ENCODE results near the gene SPEF2.
A peak's percentile ranks its signal among the peaks of the same experiment; 100 is the strongest.

Gene SPEF2

DNA sequence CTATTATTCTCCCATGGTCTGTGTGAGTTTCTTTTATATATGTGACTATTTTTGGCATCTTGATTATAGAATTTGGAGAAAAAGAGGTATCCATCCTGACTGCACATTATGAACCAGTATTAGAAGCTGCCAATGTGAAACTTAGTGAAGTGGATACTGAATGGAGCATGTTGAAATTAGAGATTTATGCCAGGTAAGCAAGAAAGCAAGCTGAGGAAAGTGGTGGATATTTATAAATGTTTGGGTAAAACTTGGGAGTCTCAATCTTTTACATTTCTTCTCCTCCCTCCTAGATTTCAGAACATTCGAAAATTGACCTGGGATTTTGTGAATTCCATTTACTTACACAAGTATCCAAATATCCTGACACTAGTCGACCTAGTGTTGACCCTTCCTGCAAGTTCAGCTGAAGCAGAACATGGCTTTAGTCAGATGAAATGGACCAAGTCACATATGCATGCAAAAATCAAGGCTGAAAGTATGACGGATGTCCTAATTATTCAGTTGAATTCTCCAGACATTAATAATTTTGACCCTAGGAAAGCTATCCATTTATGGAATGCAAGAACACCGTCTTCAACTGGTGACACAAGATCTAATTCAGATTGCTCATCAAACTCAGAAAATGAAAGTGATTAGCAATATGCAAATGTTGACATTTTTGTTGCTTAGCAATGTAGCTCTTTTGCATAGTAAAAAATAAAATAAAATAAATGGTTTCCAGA, 172.2 kb downstream of the SPEF2 start:
- DNase-seq = no peak

DNA sequence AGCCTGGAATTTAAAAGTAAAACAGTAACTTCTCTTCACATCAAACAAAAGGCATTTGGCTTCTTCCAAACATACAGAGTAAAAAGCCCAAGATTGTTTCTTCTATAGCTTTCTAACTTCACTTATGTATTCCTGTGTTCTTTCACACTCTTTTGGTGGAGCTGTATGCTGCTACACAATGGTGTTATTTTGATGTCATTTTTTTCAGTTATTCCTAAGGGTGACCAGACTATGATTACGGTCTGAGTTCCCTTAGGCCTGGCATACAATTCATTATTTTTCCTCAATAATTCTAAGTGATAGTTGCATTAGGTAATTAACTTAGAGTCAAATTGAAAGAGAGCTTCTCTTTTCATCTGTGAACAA, 172.8 kb downstream of the SPEF2 start:
- no peak for DNase-seq

DNA sequence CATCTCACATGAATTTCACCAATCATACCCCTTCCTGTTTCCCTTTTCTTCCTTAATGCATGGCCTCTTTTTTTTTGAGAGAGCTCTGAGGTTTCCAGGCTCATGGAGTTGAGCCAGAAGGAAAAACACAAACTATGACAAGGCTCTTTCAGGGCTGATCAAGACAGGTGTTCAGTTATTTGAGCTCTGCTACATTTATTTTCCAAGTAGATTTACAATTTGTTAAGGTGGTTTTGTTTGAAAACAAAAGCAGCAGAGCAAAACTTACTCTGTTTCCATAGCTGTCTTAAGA, 176.6 kb downstream of the SPEF2 start:
- DNase-seq = no peak

DNA sequence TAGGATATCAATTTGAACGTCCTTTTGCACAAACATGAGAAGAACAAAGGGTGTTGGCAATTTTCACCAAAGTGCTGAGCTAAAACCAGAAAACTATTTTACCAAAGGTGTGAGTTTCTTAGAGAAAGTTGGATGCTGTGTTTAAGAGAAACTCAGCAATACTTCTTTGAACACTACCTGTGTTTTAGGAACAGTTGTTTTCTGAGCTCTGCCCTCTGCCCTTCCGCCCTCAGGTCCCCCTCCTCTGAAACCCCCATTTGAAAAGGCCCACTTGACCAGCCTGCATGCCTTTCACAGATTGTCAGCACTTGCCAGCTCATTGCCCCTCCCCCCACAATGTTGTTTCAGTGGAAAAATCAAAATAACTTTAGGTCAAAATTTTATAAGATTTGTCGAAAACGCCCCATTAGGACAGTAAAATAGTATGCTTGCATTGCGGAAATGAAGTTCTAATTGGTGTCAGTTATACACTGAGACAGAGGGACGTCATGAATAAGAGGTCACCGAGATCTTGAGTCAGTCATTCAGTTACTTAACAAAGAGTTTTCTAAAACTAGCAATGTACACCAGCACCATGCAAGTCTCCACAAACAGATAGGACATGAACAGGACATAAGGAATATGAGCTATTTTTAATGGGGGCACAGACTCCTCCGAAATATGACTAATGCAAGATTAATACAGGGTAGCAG, 177.2 kb downstream of the SPEF2 start:
- DNase-seq = no peak

DNA sequence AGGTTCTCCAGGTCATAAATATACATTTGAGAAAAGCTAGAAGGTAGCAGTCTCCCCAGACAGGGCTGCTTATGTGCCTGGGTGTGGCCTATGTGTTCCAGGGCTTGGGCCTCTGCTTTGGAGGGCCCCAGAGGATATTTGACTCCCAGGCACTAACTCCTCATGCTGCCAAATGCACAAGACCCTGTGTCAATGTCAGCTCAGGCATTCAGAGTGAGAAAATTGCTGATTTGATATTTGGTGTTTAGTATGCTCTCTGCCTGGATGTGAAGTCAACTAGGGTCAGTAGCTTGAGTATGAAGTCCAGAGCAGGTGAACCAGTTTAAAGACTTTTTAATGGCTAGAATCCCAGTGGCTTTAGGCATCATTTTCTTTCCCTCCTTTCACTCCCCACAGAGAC, 181.5 kb downstream of the SPEF2 start:
- no peak for DNase-seq

DNA sequence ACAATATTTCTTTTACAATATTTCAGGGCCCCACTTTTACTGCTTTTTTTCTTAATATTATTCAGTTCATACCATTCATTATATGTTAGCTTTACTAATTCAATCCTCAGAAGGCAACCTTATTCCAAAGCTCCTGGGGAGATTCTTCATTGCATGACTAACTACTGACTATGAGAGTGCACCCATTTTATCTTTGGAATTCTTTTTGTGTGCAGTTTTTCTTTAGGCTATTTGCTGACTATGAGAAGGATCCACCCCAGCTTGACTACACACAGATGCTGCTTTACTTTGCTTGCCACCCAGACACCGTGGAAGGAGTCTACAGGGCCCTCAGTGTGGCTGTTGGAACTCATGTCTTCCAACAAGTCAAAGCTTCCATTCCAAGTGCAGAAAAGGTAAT, 182.1 kb downstream of the SPEF2 start:
- DNase-seq = no peak

DNA sequence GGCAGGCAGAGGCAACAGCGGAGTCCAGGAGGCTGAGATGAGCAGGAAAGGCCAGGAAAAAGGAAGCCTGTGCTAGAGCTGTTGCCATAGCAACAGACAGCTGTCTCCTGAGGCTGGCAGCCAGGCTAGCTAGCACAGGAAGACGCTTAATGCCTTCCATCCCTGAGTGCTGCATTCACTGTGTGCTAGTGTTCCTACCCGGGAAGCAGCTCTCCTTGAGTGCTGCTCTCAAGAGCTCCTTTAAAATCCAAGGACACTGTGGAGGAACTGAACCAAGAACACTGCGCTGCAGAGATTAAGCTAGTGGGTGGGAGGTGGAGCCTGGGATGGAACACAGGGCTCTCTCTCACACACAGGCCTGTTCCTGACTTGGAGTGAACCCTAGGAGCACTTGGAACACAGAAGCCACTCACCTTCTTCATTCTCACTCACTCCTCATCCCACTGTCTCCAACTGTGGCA, 185.6 kb downstream of the SPEF2 start:
- no peak for DNase-seq

DNA sequence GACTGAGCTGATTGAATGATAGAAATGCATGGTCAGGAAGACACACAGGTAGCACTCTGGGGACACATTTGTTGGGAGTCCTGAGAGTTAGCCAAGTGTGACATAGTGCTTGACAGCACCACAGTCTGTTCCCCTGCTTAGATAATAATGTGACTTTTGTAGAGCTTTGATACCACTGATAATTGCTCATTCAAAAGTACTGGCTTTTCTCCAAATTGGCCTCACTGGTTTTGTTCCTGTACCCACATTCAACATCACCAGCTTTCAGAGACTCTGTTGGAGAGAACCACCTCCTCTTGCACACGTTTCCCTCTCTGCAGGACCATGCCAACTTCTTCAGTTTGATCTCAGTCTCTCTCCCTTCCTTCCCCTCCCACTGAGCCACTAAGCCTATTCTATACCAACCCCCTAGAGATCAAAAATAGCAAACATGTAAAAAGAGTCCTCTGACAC, 186.6 kb downstream of the SPEF2 start:
- no peak for DNase-seq

DNA sequence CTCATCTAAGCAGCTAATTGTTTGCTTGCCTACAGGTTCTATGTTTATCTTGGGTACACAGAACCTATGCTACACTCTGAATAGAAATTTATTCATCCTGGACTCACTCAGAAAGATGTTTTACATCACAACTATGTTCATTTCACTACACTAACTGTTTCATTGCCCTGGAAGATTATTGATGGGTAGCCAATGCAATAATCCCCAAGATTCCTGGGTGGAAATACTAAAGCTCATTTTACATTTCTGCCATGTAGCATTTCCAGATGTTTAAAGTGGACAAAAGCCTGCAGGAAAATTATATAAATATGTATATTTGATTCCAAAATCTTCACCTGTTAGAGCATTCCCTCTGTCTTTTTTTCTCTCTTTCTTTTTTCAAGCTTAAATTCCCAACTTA, 187.2 kb downstream of the SPEF2 start:
- DNase-seq = no peak

DNA sequence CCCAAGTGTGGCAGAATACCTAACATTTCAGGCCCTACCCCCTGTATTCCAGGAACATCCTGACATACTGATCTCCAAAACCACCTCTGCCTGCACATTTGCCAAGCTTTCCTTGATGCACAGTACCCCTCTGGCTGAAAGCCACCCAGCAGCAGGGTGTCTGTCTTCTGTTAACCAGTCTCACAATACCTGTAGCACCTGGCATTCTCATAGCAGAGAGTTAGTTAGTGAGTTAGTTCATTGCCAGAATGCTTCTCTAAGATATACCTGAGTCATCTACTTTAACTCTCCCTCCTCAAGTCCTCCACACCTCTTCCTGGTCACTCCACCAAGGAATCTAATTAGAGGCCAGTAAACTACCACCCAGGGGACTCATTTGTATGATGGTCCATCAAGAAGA, 192.9 kb downstream of the SPEF2 start:
- no peak for DNase-seq

DNA sequence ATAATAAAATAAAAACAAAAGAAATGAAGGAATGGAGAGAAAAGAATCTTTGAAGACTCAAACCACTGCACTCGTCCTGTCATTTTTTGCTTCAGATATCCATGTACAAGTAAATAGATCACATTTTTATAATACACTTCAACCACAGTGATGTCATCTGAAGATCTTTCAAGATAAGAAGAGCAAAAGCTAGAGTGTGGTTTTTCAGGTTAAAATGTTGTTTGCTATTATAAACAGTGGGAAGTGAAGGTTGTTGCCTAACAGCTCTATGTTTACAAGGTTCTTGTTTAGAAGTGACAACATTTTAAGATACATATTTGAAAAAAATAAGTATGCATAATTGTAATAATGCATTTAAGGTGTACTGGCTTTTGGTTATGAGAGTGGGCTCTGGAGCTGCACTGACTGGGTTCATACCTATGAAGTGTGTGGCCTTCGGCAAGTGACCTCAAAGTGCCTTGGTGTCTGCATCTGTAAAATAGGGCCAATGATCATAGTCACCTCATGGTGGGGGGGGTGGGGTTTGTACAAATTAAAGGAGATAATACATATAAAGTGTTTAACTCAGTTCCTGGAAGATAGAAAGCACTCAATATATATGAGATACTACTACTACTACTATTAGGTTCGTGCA, 193.6 kb downstream of the SPEF2 start:
- DNase-seq = no peak

DNA sequence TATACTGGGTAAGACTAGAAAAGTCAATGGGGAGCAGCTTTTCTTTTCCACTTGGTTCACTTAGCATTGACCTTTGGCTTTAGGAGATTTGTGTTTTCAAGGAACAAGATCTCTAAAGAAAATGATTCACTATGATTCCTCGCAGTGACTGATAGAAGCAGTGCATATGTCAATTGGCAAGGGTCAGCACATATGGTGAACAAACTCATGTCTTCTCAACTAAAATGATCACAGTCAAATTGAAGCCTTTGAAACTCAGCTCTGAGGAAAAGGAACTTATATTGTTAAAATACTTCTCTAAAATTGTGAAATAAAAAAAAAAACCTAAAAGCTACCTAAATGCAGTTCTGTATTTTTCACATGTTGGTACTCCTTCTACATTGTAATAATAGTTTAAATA, 195.9 kb downstream of the SPEF2 start:
- DNase-seq = no peak

DNA sequence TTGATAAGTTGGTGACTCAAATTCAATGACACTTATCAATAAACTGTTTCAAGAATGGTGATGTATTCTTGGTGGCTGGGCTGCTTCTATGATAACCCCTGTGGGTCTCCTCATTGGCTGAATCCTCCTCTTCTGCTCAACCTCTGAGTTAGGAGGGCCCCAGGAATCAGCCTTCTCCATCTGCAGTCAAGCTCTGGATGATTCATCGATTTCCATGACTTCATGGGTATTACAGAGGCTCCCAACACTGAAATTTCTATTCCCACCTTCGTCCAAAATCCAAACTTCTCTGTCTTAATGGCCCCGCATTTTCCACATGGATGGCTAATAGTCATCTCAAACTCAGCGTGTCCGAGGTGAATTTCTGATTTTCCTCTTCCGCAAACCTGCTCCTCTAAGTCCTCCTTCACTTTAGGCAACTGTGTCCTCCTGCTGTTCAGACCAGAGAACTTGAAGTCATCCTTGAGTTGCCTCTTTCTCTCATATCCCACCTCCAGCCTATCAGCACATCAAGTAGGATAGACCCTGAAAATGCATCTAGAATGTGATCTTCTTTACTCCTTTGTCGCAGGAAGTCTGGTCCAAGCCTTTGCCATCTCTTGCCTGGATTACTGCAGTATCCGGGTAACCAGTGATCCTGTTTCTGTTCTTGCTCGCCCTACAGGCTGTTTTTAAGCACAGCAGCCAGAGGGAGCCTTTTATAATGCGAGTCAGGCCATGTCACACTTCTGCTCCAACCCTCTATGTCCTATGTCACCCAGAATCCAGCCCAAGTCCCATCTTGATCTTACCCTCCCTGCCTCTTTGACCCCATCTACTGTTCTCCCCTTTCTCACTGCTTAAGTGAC, 197.7 kb downstream of the SPEF2 start:
- DNase-seq = peak; percentile 62

DNA sequence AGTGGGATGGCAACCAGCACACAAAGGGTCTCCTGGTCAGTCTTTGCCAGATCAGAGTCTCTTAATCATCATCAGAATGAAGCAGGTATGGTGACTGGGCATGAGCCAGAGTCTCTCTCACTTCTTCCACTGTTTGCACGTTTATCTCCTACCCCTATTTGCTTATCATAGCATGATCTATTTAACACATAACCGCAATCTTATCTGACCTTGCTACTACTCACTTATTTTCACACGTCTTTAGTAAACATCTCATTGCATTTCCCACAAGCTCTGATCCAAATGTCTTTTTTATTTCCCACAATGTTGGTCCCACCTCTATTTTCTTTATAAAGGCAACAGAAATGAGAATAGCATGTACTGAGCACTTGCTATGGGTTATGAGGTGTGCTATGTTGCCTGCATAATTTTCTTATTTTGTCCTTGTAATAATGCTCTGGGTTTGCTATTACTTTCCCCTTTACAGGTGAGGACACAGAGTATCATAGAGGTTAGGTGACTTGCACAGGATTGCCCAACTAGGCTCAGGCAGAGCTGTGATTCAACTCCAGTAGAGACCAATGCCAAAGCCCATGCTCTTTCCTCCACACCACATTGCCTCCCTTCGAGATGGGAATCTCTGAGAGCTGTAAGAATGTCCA, 199.3 kb downstream of the SPEF2 start:
- no peak for DNase-seq

DNA sequence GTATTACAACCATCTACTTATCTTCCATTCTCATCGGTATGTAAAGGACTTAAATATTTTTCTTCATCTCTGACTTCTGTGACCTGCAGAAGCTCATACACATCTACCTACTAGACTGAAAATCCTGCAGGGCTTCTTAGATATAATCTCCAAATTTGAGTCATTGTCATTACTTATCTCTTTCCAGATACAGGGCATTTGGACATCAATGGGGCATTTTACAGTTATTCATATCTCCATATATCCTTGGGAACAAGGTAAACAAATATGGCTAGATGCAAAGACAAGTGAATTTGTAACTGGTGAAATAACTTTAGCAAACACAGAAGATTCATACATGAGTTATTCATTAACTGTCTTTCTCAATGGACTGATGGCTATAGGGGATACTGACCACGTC, 201.4 kb downstream of the SPEF2 start:
- no peak for DNase-seq

DNA sequence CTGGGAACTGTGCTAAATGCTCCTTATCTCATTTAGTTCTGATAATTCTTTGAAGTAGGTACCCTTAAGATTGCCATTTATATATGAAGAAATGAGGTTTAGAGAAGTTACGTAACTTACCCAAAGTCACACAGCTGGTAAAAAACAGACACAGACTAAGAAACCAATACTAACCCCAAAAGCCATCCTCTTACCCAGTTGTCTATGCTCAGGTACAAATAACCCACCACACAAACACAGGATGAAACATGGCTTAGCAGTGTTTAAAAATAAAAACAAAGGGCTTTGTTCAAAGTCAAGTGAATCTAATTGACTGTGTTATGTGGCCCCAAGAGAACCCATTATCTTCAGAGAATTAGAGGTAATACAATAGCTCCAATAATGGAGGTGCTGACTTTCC, 202.0 kb downstream of the SPEF2 start:
- no peak for DNase-seq

DNA sequence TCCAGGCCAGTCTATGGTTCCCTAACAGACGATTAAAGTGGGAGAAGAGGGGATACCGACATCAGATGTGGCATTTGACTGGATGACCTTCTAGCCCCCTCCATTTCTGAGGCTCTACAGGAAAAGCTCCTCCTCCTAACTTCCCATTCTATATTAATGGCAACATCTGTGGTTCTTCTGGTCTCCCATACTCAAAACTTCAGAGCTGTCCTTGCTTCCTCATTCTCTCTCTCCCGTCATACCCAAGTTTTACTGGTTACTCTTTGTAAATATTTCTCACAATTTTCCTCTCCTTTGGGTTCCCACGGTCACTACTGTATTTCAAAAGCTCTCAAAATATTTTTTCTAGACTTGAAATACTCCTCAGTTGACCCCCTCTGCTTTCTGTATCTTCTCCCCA, 203.1 kb downstream of the SPEF2 start:
- peak; percentile 4 for DNase-seq

DNA sequence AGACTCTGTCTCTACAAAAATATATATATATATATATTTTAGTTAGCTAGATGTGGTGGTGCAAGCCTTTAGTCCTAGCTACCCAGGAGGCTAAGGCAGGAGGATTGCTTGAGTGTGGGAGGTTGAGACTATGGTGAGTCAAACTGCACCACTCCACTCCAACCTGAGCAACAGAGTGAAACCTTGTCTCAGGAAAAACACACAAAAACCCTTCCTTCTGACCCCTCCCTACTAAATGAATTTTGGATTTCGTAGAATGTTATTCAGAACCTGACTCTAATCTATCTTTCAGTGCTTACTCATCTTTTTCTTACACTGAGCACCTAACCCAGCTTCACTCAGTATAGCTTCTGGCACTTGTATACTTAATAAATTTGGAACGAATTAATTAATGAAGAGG, 203.8 kb downstream of the SPEF2 start:
- no peak for DNase-seq

DNA sequence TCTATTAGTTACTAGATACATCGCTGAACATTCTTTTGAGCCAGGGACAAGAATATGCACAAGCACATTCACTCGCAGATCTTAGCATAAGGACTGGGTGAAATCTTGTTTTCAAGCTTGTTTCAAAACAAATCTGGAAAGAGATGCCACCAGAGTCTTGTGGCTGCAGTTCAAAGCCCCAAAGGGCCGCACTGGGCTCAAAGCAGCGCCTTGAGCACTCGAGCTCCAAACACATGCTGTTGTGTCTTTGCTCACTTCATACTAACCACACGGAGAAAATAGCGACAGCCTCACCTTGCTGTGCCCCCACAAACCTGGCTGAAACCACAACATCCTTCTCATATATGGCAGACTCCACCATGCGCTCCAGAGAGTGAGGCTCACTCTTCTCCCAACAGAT, 204.8 kb downstream of the SPEF2 start:
- DNase-seq = no peak

DNA sequence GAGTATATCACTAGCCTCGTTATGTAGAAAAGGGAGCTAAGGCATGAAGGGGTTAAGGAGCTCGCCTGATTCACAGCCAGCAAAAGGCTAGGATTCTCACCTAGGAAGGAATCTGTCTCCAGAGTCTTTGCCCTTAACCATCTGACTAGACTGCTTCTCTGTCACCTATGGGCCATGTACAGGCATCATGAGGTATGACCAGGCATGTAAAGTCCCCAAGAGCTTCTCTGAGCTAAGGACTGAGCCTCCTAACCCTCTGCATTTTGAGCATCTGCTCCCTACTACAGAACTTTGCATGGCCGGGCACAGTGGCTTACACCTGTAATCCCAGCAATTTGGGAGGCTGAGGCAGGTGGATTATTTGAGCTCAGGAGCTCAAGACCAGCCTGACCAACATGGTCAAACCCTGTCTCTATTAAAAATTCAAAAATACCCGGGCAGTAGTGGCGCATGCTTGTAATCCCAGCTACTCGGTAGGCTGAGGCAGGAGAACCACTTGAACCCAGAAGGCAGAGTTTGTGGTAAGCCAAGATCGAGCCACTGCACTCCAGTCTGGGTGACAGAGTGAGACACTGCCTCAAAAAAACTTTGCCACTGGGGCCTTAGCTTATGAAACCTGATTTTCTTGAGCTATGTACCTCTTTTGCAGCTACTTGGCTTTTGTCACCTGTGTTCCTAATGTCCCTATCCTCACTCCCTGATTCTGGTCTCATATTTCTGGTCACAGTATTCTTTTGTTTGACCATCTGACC, 205.9 kb downstream of the SPEF2 start:
- no peak for DNase-seq

DNA sequence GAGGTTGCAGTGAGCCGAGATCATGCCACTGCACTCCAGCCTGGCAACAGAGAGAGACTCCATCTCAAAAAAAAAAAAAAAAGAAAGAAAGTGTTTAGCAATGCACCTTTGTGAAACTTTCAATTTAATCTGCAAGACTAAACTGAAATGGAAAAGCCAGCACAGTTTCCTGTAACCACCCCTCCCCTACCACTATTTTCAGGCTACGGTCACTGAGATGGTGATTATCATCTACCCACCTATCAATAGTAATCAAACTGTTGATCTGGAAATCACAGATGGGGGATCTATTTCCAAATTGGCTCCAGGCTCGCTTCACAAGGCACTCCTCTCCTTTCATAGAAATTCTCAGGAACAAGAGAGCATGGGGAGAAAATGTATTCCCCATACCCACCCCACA, 208.4 kb downstream of the SPEF2 start:
- DNase-seq = no peak

DNA sequence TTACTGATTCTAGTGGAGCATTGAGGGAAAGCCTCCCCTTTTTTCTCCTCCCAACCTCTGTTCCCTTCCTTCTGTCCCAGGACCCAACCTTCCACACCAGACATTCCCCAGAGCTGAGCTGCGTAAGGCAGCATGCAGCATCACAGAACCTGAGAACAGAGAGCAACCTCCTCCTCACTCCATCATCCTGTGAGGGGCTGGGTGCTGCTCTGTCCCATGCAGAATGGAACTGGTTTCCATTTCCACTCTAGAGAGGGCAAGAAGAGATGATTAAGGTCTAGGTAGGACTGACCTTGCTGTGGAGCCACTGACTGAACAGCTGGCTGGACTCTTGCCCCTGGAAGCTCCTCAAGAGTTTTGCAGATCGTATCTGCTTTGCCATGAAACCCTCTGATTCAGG, 208.9 kb downstream of the SPEF2 start:
- DNase-seq = no peak
